Right lobe of liver (tissue), 4 donors: ENCODE measurements around the gene RAB3A.

Experiments
- POLR2A ChIP-seq: fragments of 450-650 bp; IDR thresholded peaks from one replicate; pipeline ENCODE4 v1.6.1; 2017; ENCODE audit warnings: antibody characterized with exemption, mild to moderate bottlenecking
- TF ChIP-seq, protein P1 (sequence below), 4 donors: fragments of 200-600 bp in 3 of 4; fragments of 450-650 bp in 1 of 4; IDR thresholded peaks; one replicate each; pipeline versions ENCODE4 v1.5.1 to v1.8.0; 2016 to 2022; ENCODE audit warnings: antibody characterized with exemption in 4 of 4, mild to moderate bottlenecking in 2 of 4
- donor health status: DM: no; HTN: no; CAD: no.
- donor health status: DM: no; HTN: no; CAD: no.
- donor health status: DM: no; HTN: yes; CAD: no.

DNA sequence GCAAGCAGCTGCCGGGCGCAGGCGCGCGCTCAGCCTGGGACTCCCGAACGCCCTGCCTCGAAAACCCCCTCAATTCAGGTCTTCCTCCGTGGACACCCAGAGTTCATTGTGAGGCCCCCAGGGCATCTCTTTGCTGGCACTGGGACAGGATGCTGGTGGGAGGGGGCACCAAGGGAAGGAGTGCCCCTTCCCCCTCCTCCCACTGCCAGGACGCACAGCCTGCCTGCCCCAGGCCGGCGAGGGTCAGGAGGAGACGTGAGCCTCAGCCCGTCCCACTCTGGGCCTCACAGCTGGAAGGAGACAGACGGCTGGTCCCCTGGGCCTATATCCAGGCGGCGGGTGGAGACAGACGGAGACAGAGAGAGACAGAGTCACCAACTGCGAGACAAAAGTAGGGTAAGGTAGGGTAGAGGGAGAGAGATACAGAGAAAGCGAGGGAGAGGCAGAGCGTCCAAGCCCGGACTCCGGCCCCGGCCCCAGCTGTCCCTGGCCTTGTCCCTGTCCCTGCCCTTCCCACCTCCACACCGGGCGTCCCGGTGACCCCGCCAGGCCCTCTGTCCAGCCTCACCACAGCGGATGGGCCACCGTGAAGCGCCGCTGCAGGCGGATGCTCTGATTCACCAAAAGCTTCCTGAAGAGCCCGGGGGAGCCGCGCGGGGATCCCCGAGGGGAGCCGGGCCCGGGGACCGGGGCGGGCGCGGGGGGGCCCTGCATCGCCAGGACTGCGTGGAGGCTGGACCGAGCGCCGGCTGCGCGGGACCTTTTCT, 22.0 kb upstream of the RAB3A start, which contains the start of gene PDE4C:
- TF ChIP-seq, protein P1, sequence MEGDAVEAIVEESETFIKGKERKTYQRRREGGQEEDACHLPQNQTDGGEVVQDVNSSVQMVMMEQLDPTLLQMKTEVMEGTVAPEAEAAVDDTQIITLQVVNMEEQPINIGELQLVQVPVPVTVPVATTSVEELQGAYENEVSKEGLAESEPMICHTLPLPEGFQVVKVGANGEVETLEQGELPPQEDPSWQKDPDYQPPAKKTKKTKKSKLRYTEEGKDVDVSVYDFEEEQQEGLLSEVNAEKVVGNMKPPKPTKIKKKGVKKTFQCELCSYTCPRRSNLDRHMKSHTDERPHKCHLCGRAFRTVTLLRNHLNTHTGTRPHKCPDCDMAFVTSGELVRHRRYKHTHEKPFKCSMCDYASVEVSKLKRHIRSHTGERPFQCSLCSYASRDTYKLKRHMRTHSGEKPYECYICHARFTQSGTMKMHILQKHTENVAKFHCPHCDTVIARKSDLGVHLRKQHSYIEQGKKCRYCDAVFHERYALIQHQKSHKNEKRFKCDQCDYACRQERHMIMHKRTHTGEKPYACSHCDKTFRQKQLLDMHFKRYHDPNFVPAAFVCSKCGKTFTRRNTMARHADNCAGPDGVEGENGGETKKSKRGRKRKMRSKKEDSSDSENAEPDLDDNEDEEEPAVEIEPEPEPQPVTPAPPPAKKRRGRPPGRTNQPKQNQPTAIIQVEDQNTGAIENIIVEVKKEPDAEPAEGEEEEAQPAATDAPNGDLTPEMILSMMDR (IDR thresholded peaks at IDR 0.05), result no peak
- no peak for TF ChIP-seq POLR2A
